Testis (tissue), 3 donors: ENCODE data around the gene AFAP1L2. TPM values are rescaled to one million over a fixed set of nuclear protein-coding genes. Genes with fewer than 3 reads are reported as not detected.

ENCODE experiments used
- DNase-seq: peaks from one replicate; pipeline ENCODE4 v3.0.0-alpha.2; 2019
- H3K27ac ChIP-seq, 2 donors: fragments of 200-600 bp; sonication (generic); one replicate each; pipeline ENCODE4 v1.5.1; 2019
- H3K27me3 ChIP-seq: fragments of 200-600 bp; sonication (generic); one replicate; pipeline ENCODE4 v1.5.1; 2019
- H3K36me3 ChIP-seq: fragments of 200-600 bp; sonication (generic); one replicate; pipeline ENCODE4 v1.5.1; 2017; ENCODE audit warnings: low read depth; ENCODE audit errors: missing control alignments
- H3K4me1 ChIP-seq: fragments of 200-600 bp; sonication (generic); one replicate; pipeline ENCODE4 v1.5.1; 2019
- H3K4me3 ChIP-seq, 2 donors: fragments of 200-600 bp; sonication (generic); one replicate each; pipeline ENCODE4 v1.5.1; 2017 to 2019
- H3K9me3 ChIP-seq: fragments of 200-600 bp; sonication (generic); one replicate; pipeline ENCODE4 v1.5.1; 2017
- POLR2A ChIP-seq: fragments of 450-650 bp; IDR thresholded peaks from one replicate; pipeline ENCODE4 v1.6.1; 2017; ENCODE audit warnings: antibody characterized with exemption, mild to moderate bottlenecking, moderate library complexity
- WGBS, 2 donors: methylation state at CpG; one replicate each; pipeline ENCODE4 v1.1.5; 2018; 5-methylcytosine and 5-hydroxymethylcytosine counted together
- intact Hi-C: fragments of 100-400 bp; cut with DNase I; formaldehyde crosslinking; loops from one replicate; pipeline ENCODE4 v1.15.1; 2023; ENCODE audit warnings: low total_unique reads
- polyA plus RNA-seq: library from polyadenylated mRNA; stranded (reverse); fragments of 350-450 nt; fragmentation: Illumina TruSeq; extraction: RNeasy Lipid Tissue Mini Kit (QIAGEN cat#74804); gene quantifications from one replicate; pipeline ENCODE4 v1.2.3, GENCODE V29; 2014; ENCODE audit warnings: low read depth, low replicate concordance; ENCODE audit not compliant: insufficient read depth
- total RNA-seq, 2 donors: library from RNA; depleted of rRNA; stranded (reverse); fragments of >200 nt; gene quantifications; one replicate each; pipeline ENCODE4 v1.2.3, GENCODE V29; 2016
- TF ChIP-seq, protein P1 (sequence below), 3 experiments: fragments of 450-650 bp in 2 of 3; fragments of 200-600 bp in 1 of 3; sonication (generic) in 1 of 3; IDR thresholded peaks; one replicate each; pipeline ENCODE4 v1.5.1; 2016 to 2019; ENCODE audit warnings: antibody characterized with exemption in 3 of 3, mild to moderate bottlenecking in 2 of 3, moderate library complexity in 1 of 3

AFAP1L2 gene
- total and polyA plus RNA-seq, 3 donors from 2014 or later = 4.0 to 7.4 (median 6.9) TPM

DNA sequence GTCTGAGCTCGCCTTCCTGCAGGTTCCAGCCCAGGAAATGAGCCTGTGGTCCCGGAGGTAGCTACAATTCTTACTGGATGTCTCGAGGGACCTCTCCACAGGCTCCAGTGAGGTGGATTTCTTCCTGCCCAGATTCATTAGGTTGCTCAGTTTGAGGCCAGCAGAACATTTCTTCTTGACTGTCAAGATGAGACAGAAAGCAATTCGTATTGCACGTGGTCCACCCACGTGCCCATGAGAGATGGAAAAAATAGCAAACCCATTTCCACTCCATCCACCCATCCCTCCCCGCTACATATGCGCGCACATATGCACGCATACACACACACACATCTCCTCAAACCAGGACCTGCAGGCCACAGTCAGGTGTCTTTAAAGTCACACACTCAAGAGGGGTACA, 96.6 kb downstream of the AFAP1L2 start:
- DNase-seq = no peak
- intact Hi-C loops = loop anchor here (10.0 kb wide), 2 partner anchors 97 to 127 kb away; partner anchors contain the start of gene AFAP1L2
- H3K27me3 ChIP-seq = no peaks in the 10 kb centered on the region
- WGBS, 2 donors = 78 to 80% methylated on average over 10 of the region's 10 CpGs
- TF ChIP-seq POLR2A = no peak
- TF ChIP-seq, protein P1, sequence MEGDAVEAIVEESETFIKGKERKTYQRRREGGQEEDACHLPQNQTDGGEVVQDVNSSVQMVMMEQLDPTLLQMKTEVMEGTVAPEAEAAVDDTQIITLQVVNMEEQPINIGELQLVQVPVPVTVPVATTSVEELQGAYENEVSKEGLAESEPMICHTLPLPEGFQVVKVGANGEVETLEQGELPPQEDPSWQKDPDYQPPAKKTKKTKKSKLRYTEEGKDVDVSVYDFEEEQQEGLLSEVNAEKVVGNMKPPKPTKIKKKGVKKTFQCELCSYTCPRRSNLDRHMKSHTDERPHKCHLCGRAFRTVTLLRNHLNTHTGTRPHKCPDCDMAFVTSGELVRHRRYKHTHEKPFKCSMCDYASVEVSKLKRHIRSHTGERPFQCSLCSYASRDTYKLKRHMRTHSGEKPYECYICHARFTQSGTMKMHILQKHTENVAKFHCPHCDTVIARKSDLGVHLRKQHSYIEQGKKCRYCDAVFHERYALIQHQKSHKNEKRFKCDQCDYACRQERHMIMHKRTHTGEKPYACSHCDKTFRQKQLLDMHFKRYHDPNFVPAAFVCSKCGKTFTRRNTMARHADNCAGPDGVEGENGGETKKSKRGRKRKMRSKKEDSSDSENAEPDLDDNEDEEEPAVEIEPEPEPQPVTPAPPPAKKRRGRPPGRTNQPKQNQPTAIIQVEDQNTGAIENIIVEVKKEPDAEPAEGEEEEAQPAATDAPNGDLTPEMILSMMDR (IDR thresholded peaks at IDR 0.05) = no peak
- peaks cover 7% of the 10 kb centered on the region for H3K4me1 ChIP-seq
- H3K36me3 ChIP-seq = no peaks in the 10 kb centered on the region
- no peaks in the 10 kb centered on the region for H3K9me3 ChIP-seq
- no peak overlapping the region for H3K4me3 ChIP-seq
- H3K27ac ChIP-seq = no peak overlapping the region

DNA sequence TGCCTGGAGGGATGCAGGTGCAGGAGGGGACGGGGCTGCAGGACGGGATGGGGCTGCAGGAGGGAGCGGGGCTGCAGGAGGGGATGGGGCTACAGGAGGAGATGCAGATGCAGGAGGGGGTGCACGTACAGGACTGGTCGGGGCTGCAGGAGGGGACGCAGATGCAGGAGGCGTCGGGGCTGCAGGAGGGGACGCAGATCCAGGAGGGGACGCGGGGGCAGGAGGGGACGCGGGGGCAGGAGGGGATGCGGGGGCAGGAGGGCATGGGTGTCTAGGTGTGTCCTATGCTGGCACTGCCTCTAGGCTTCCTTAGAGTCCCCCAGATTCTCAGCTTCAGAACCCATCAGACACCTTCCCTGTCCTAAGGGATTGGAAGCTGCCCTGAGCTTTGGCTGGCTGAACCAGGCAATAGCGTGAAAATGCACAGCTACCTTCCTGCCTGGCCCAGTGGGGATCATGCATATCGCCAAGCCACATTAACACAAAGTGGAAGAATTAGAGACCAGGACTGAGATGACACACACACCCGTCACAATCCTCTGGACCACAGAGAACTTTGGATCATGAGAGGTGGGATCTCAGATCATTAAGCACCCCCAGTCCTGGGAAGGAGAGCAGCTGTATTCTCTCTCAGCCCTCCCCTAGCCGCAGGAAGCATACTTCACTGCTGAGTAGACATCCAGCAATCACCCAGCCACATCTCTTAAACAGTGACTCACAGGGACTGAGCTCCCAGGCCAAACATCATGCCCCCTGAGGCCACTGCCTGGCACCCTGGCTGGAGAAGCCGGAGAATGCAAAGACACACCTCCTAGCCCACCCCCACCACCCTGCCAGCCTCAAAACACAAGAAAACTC, 98.0 kb downstream of the AFAP1L2 start:
- intact Hi-C loops = loop anchor here (10.0 kb wide), 2 partner anchors 98 to 128 kb away; partner anchors contain the start of gene AFAP1L2
- TF ChIP-seq, protein P1 (IDR thresholded peaks at IDR 0.05) = no peak

DNA sequence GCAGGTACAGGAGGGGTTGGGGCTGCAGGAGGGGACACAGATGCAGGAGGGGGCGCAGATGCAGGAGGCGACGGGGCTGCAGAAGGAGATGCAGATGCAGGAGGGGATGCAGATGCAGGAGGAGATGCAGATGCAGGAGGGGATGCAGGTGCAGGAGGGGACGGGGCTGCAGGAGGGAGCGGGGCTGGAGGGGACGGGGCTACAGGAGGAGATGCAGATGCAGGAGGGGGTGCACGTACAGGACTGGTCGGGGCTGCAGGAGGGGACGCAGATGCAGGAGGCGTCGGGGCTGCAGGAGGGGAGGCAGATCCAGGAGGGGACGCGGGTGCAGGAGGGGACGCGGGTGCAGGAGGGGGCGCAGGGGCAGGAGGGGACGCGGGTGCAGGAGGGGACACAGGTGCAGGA, 98.8 kb downstream of the AFAP1L2 start:
- intact Hi-C loops = loop anchor here (10.0 kb wide), 2 partner anchors 99 to 129 kb away; partner anchors contain the start of gene AFAP1L2
- Histone ChIP-seq H3K27me3 (no peaks in the 10 kb centered on the region), H3K27ac (no peak overlapping the region), H3K36me3 (no peaks in the 10 kb centered on the region), H3K4me3 (no peak overlapping the region), H3K4me1 (peaks cover 10% of the 10 kb centered on the region), H3K9me3 (no peaks in the 10 kb centered on the region)
- 78 to 84% methylated on average over 18 of the region's 18 CpGs for WGBS, 2 donors
- no peak for DNase-seq
- TF ChIP-seq POLR2A = no peak
- TF ChIP-seq, protein P1 (IDR thresholded peaks at IDR 0.05) = no peak

More for the DNA sequence above, 98.0 kb downstream of the AFAP1L2 start:
- Histone ChIP-seq H3K4me1 (peaks cover 10% of the 10 kb centered on the region), H3K27me3 (no peaks in the 10 kb centered on the region), H3K36me3 (no peaks in the 10 kb centered on the region), H3K4me3 (no peak overlapping the region), H3K27ac (no peak overlapping the region), H3K9me3 (no peaks in the 10 kb centered on the region)
- DNase-seq = no peak
- WGBS, 2 donors = 86 to 89% methylated on average over 3 to 18 of the region's 19 CpGs

DNA sequence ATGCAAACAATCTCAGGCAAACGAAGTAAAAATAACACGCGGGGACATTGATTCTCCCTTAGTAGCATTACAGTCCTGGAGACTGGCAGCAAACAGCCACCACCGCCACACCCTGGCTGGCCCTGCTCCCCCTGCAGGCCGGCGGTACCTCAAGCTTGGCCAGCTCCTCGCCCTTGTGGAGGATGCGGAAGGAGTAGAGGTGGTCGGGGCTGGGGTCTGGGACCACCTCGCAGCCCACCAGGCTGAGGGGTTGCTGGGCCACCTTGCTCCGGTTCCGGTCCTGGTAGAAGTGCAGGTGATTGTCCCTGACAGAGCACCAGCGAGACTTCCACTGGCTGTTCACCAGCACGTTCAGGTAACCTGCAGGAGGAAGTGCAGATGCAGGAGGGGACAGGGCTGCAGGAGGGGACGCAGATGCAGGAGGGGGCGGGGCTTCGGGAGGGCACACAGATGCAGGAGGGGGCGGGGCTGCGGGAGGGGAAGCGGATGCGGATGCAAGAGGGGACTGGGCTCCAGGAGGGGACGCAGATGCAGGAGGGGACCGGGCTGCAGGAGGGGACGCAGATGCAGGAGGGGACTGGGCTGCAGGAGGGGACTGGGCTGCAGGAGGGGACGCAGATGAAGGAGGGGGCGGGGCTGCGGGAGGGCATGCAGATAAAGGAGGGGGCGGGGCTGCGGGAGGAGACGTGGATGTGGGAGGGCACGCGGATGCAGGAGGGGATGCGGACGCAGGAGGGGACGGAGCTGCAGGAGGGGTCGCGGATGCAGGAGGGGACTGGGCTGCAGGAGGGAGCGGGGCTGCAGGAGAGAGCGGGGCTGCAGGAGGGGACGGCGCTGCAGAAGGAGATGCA, 99.5 kb downstream of the AFAP1L2 start:
- Histone ChIP-seq H3K4me1 (peaks cover 10% of the 10 kb centered on the region), H3K27ac (no peak overlapping the region), H3K4me3 (no peak overlapping the region), H3K36me3 (no peaks in the 10 kb centered on the region), H3K9me3 (no peaks in the 10 kb centered on the region), H3K27me3 (no peaks in the 10 kb centered on the region)
- 25 to 30% methylated on average over 34 to 41 of the region's 41 CpGs for WGBS, 2 donors
- peak; percentile 30 for DNase-seq
- intact Hi-C loops = loop anchor here (10.0 kb wide), 2 partner anchors 100 to 130 kb away; partner anchors contain the start of gene AFAP1L2
- TF ChIP-seq POLR2A = no peak
- TF ChIP-seq, protein P1 (IDR thresholded peaks at IDR 0.05) = peak in 2 of 3 experiments; percentile 26 to 32
